ENCODE results near the gene PRKAR1B.

DNA sequence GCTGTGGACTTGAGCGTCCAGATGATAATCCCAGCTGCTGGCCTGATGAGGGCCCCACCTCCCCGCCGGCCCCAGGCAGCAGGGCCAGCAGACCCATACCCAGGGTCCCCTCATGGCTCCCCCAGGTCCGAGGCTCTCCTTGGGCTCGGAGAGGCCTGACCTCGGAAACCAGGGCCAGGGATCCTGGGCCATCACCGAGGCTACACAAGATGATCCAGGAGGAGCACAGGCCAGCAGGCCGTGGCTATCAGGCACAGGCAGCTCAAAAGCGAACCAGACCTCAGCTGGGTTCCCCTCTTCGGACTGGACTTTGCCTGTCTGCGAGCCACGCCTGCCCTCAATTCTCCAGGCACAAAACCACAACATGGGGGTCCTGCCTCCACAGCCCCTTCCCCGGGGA, 224.8 kb downstream of the PRKAR1B start:
- TF ChIP-seq EZH2 (IDR thresholded peaks at IDR 0.05) (no peak), EZH2phosphoT487 (IDR thresholded peaks at IDR 0.05) (no peak)
- TF ChIP-seq, protein P1, sequence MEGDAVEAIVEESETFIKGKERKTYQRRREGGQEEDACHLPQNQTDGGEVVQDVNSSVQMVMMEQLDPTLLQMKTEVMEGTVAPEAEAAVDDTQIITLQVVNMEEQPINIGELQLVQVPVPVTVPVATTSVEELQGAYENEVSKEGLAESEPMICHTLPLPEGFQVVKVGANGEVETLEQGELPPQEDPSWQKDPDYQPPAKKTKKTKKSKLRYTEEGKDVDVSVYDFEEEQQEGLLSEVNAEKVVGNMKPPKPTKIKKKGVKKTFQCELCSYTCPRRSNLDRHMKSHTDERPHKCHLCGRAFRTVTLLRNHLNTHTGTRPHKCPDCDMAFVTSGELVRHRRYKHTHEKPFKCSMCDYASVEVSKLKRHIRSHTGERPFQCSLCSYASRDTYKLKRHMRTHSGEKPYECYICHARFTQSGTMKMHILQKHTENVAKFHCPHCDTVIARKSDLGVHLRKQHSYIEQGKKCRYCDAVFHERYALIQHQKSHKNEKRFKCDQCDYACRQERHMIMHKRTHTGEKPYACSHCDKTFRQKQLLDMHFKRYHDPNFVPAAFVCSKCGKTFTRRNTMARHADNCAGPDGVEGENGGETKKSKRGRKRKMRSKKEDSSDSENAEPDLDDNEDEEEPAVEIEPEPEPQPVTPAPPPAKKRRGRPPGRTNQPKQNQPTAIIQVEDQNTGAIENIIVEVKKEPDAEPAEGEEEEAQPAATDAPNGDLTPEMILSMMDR (IDR thresholded peaks at IDR 0.05), result no peak
